IPS-NIHi7 (cell line): ENCODE data around the gene ZNRF2.
A peak's percentile ranks its signal among the peaks of the same experiment; 100 is the strongest.

Source experiments
- DNase-seq: peaks from one replicate; pipeline ENCODE4 v3.0.0; 2012; ENCODE audit warnings: mixed read lengths; ENCODE audit errors: extremely low spot score

ZNRF2 gene

GRCh38 chr7:30284298-30285066 lies at the start of gene ZNRF2:
Gene ZNRF2, plus strand, starts transcription at chr7:30284597. Its CDS starts 761 bp downstream, at chr7:30285358.
- DNase-seq, result peak; percentile 97

- no peak for DNase-seq
These were observed 47.1 kb upstream of the ZNRF2 start for GRCh38 chr7:30237271-30237695.

DNA sequence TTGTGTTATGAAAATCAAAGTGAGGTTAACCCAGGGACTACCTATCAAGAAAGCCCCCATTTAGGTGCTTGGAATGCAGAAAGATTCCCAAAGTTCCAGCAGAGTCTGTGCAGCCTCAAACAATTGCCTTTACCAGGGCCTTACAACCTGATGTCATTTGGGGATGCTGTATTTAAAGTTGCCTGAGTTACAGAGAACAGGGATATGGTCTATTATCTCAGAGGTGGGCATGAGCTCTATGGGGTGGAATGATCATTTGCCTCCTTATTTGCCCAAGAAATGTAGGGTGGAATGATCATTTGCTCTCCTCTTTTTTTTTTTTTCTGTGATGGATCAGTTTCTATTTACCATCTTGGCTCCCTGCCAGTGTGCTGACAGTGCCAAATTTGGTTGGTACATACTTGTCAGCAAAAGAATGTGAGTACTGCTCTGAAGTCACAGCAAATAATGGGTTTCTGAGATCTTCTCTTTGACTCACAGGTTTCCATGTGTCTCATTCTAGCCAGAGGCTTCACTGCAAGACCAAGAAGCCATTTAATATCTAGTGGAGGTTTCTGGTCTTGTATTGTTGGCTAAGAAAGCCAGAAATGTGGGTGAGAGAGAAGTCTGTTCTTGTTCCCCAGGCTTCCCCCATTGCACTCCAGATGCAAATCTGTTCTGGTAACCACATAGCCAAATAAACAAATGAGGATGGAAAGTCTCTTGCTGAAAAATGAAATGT lies 45.5 kb upstream of the ZNRF2 start:
- no peak for DNase-seq

- no peak for DNase-seq
These were observed 44.1 kb upstream of the ZNRF2 start for GRCh38 chr7:30240106-30240800.

GRCh38 chr7:30241767-30242166 lies 42.6 kb upstream of the ZNRF2 start:
- no peak for DNase-seq

GRCh38 chr7:30244340-30244739 lies 40.1 kb upstream of the ZNRF2 start:
- DNase-seq, result no peak

- DNase-seq, result no peak
These were observed 38.5 kb upstream of the ZNRF2 start for GRCh38 chr7:30245913-30246312.

DNA sequence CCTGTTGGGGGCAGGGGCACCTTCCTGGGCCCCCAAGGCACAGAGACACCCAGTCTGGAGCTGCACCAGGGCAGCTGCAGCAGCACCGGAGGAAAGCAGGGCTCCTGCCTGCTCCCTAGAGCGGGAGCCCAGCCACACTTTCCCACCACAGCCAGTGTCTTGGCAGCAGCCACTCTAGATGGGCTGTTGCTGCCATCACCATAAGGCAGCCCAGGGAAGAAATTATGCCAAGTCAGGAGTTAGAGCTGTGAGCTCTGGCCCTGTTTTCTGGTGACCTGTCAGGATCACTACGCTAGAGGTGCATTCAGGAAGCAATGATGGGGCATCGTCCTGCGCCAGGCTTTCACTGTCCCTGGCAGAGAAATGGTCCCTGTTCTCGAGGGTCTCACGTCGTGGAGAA lies 38.0 kb upstream of the ZNRF2 start:
- DNase-seq, result no peak

- DNase-seq, result no peak
These were observed 36.6 kb upstream of the ZNRF2 start for GRCh38 chr7:30247541-30248401.

DNA sequence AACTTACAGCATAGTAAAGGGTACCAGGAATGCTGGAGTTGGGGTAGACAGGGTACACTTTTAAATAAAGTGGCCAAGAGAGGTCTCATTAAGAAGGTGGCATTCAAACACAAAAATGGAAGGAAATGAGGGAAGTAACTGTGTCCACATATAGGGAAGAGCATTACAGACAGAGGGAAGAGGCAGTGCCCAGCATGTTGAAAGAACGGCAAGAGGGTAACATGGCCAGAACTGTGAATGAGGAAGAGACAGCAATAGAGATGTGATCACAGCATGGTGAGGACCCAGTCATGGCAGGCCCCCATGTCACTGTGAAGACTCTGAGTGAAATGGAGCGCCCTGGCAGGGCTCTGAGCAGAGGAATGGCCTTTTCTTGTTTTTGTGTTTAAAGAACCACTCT lies 35.1 kb upstream of the ZNRF2 start:
- no peak for DNase-seq

- DNase-seq, result no peak
These were observed 34.2 kb upstream of the ZNRF2 start for GRCh38 chr7:30249986-30250774.

DNA sequence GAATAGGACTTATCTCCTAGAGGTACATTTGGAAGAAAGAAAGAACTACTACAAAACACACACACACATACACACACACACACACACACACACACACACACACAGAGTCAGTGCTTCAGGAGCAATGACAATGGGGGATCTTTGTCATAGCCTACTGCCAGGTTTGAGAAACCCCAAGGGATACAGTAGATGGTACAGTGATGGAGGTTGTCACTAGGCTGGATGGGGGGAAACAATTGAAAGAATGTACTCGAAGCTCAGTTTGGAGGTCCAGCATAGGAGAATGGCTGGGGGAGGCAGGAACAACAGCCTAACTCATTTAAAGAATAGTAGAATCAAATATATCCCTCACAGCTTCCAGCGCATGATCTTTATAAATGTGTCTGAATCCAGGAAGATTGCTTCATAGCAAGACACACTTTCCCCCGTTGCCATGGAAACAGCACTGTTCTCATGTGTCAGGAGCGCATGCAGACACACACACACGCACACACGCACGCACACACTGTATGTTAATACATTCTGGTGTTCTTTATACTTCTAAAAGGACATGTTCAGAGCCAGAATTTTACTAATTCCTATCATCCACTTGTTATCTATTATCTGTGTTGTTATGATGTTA lies 32.6 kb upstream of the ZNRF2 start:
- DNase-seq, result no peak

- DNase-seq, result no peak
These were observed 31.3 kb upstream of the ZNRF2 start for GRCh38 chr7:30252885-30253795.

GRCh38 chr7:30253796-30254165 lies 30.6 kb upstream of the ZNRF2 start:
- DNase-seq, result no peak

- DNase-seq, result no peak
These were observed 30.1 kb upstream of the ZNRF2 start for GRCh38 chr7:30254248-30254647.

DNA sequence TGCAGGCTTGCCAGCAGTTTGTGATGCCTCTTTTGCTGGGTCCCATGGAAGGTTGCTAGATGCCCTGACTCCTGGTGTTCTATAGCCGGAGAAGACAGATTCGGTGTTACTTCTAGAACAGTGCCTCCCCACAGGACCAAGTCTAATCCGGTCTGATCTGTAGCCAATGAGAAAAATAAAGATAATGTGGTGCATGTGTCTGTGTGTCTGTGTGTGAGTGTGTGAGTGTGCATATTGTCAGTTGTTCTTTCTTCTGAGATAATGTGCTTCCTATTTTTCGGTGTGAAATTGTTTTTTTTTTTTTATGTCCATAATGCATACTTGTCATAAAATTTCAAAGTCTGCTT lies 29.7 kb upstream of the ZNRF2 start:
- no peak for DNase-seq

DNA sequence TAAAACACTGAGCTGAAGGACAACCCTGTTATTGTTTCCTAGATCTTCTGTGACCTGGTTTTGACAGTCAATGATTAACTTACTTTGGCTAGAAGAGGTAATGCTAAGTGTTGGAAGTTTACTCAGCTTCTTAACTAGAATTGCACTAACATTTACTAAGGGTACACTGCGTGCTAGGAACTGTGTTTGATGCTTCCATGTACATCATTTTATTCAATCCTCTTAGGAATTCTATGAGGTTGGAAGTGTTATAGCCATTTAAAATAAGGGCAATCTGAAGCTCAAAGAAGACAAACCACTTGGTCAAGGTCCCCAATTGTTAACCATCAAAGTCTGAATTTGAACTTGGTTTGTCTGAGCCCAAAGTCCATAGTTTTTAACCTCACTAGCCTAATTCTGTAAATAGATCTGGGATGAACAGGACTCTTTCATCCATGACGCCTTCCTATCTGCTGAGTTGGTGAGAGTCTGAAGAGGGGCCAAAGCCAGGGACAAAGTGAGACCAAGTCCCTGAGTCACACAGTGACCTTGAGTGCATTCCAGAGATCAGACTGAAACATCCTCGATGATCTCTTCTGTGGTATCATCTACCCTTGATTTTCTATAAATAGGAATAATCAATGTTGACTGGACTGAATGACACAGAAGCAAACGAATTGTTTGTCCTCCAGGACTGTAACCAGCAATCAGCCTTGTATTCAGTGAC lies 29.2 kb upstream of the ZNRF2 start:
- no peak for DNase-seq

DNA sequence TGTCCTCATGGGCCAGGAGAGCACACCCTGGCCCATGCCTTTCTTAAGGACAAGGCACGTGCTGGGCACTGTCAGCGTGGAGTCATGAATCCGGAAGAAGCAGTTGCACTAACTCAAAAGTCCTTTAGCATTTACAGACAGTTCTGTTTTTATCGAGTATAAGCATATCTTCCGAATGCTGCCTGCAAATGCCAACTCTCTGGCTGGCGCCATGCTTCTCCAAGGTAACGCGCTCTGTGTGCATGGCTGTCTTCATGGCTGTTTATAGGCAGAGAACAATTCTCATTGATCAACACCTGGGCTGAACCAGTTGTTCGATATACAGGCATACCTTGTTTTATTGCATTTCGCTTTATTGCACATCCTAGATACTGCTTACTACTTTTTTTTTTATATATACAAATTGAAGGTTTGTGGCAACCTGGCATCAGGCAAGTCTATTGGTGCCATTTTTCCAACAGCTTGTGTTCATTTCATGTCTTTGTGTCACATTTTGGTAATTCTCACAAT lies 28.0 kb upstream of the ZNRF2 start:
- DNase-seq, result no peak
